Islet precursor cell (in vitro differentiated cells): ENCODE measurements around the gene MDM2.
"Not testable (repeated sequence)": the region's sequence is repeated elsewhere in the genome, so short reads cannot be mapped to it uniquely, and the experiment has no call there.

Source experiments
- DNase-seq: peaks from one replicate; pipeline ENCODE4 v3.0.0-alpha.2; 2018

The MDM2 gene

GRCh38 chr12:68855771-68856170, 47.8 kb downstream of the MDM2 start:
- DNase-seq: no peak

- no peak for DNase-seq
These were observed 48.5 kb downstream of the MDM2 start for GRCh38 chr12:68856510-68856909.

GRCh38 chr12:68861890-68862289, 53.9 kb downstream of the MDM2 start:
- no peak for DNase-seq

- no peak for DNase-seq
These were observed 55.3 kb downstream of the MDM2 start for GRCh38 chr12:68863109-68863770.

GRCh38 chr12:68863886-68864454, 56.0 kb downstream of the MDM2 start:
- DNase-seq: not testable (repeated sequence)

- DNase-seq: no peak
These were observed 56.6 kb downstream of the MDM2 start for GRCh38 chr12:68864604-68865003.

- no peak for DNase-seq
These were observed 57.6 kb downstream of the MDM2 start for GRCh38 chr12:68865399-68866164.

GRCh38 chr12:68866950-68867349, 59.0 kb downstream of the MDM2 start:
- no peak for DNase-seq

- DNase-seq: no peak
These were observed 59.6 kb downstream of the MDM2 start for GRCh38 chr12:68867606-68868005.

GRCh38 chr12:68868043-68868790, 60.2 kb downstream of the MDM2 start:
- DNase-seq: peak; percentile 78

GRCh38 chr12:68870011-68870410, 62.0 kb downstream of the MDM2 start:
- no peak for DNase-seq

GRCh38 chr12:68870443-68870842, 62.5 kb downstream of the MDM2 start:
- DNase-seq: no peak

- no peak for DNase-seq
These were observed 63.4 kb downstream of the MDM2 start for GRCh38 chr12:68871396-68871795.

- no peak for DNase-seq
These were observed 63.9 kb downstream of the MDM2 start for GRCh38 chr12:68871921-68872320.

GRCh38 chr12:68873316-68873715, 65.3 kb downstream of the MDM2 start:
- no peak for DNase-seq

- DNase-seq: no peak
These were observed 68.5 kb downstream of the MDM2 start for GRCh38 chr12:68876461-68876860.

- DNase-seq: no peak
These were observed 69.6 kb downstream of the MDM2 start for GRCh38 chr12:68877583-68877982.

- no peak for DNase-seq
These were observed 70.3 kb downstream of the MDM2 start for GRCh38 chr12:68878283-68878682.

GRCh38 chr12:68878846-68879245, 70.9 kb downstream of the MDM2 start:
- DNase-seq: no peak

GRCh38 chr12:68880660-68881325, 72.8 kb downstream of the MDM2 start:
- DNase-seq: no peak

- no peak for DNase-seq
These were observed 74.4 kb downstream of the MDM2 start for GRCh38 chr12:68882251-68882964.

- DNase-seq: no peak
These were observed 75.2 kb downstream of the MDM2 start for GRCh38 chr12:68883151-68883550.
